HG02759 (cell line): Measurements from ENCODE around the gene CERK.

Experiments used
- ATAC-seq: cut with Tn5 transposase; IDR thresholded peaks from one replicate; pipeline ENCODE4 v1.9.1; 2021; ENCODE audit warnings: mild to moderate bottlenecking, moderate library complexity; ENCODE audit not compliant: unreplicated experiment

CERK gene

DNA sequence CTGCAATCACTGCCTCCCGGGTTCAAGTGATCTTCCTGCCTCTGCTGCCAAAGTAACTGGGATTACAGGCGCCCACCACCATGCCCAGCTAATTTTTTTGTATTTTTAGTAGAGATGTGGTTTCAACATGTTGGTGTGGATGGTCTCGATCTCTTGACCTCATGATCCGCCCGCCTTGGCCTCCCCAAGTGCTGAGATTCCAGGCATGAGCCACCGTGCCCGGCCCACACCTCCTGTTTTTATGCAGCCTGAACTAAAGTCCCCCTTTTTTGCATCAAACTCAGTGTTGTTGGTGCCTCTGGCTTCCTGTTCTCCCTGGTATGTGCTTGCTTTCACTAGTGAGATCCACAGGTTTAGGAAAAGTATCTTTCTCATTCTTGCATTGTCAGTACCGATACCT is 28.6 kb upstream of the CERK start:
- no peak for ATAC-seq

DNA sequence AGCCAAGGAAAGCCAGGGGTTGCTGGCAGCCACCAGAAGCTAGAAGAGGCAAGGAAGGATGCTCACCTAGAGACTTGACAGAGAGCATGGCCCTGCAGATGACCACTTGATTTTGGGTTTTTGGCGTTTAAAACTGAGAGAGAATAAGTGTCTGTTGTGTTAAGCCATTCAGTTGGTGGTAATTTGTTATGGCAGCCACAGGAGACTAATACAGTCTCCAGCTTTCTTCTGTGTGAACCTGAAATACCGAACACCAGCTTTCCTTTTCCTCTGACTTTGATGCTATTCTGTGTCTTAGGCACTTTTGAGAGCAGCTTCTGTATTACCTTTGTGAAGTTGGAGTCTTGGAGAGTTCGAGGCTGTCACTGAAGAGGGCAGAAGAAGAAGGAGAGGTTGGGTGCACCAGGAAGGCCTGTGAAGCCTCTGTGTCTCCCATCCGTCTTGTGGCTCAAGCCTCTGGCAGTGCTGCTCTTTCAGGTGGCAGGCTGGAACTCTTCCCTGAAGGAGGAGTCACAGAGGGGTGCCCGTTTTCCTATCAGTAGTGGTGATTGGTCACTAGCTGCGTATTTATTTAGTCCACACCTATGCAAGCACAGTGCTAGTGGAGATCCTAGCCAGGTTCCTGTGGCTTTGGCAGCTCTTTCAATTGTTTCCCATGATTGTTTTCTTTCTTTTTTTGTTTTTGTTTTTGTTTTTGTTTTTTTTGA is 26.9 kb upstream of the CERK start:
- ATAC-seq = no peak

DNA sequence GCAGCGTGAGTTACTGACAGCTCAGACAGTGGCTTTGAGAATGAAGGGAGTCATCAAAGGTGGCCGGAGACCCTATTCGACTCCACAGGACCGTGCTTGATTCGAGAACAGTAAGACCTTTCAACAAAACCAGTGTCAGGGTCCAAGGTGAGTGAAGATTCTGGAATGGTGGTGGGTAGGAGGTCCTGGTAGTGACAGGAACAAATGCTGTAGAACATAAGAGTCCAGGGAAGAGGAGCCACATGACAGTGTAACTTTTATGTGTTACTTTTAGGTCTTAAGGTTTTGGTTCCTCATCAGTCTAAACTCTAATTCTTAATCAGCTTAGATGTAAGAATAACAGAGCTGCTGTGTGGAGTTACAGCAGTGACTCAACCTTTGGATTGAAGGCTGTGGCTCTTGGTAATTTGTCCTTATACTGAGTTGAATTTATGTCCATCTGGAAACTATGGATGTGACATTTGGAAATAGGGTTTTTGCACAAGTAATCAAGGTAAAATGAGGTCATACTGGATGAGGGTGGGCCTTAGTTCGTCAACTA is 26.2 kb upstream of the CERK start:
- no peak for ATAC-seq

DNA sequence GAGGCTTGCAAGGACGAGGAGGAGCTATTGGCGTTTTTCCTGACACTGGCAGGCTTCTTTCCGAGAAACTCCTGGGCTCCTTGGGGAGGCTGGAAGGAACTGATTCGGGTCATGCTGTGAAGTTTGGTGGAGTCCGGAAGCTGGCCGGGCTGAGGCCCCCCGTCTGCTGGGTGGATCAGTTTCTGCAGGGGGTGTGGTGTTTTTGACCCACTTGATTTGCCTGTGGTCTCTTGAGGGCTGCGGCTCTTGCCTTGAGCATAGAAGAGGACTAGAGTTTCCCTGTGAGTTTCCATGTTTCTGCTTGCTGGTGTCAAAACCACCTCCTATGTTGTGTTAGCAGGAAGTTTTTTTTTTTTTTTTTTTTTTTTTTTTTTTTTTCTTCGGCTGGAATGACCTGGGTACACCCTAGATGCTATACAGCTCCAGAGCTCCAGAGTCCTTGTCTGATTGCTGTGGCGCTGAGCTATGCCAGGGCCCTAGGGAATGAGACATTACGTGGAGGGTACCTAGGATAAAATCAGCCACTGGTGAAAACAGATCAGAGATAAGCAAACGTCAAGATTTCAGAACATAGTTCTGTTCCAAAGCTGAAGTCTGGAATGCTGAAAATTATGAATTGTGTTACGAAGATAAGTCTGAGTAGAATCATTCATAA is 25.1 kb upstream of the CERK start:
- ATAC-seq = peak; percentile 63

GRCh38 chr22:46762238-46763050 is 24.4 kb upstream of the CERK start, which contains the start of gene TBC1D22A:
Gene TBC1D22A (plus strand): TSS chr22:46762650. CDS start chr22:46762787, 137 bp downstream.
- peak; percentile 74 for ATAC-seq

- no peak for ATAC-seq
These were observed 23.6 kb upstream of the CERK start for GRCh38 chr22:46761539-46762237.

- no peak for ATAC-seq
These were observed 23.0 kb upstream of the CERK start for GRCh38 chr22:46761017-46761416.

GRCh38 chr22:46758867-46759290 is 20.8 kb upstream of the CERK start:
- no peak for ATAC-seq

GRCh38 chr22:46758121-46758520 is 20.1 kb upstream of the CERK start:
- no peak for ATAC-seq

DNA sequence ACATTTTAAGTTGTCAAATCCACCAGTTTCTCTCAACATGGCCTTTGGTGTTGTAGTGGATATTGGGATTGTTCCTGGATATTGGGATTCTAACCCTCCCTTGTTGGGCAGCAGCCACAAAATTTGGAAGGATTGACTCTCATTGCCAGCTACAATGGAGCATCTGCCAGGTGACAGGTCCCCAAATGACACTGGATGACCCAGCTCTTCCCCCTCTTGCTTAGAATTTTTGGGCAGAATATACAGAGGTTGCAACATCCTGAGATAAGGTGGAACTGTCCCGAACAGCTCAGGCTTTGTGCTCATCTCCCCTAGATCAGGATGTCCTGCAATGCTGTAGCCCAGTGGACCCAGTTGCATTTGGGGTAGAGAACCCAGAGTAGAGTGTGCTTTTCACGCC is 19.1 kb upstream of the CERK start:
- ATAC-seq = no peak

GRCh38 chr22:46756097-46756496 is 18.0 kb upstream of the CERK start:
- no peak for ATAC-seq

GRCh38 chr22:46755525-46755924 is 17.5 kb upstream of the CERK start:
- ATAC-seq = no peak

GRCh38 chr22:46754826-46755225 is 16.8 kb upstream of the CERK start:
- no peak for ATAC-seq

- ATAC-seq = no peak
These were observed 16.2 kb upstream of the CERK start for GRCh38 chr22:46754110-46754799.

DNA sequence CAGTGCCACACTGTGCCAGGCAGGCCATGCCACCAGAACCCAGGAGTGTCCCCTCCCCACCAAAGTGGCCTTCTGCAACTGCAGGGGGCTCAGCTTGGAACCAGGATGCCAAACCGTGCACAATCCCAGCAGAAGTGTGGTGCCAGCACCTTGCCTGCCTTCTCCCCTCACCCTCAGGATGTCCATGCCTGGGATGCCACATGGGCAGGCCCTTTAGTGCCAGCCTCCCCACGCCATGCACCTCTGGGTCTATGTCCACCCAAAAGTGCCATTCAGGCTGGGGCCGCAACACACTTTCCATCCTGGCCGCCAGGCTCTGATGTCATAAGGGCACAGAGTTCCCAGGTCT is 15.7 kb upstream of the CERK start:
- ATAC-seq = no peak

GRCh38 chr22:46753360-46753759 is 15.3 kb upstream of the CERK start:
- no peak for ATAC-seq

GRCh38 chr22:46752988-46753310 is 14.9 kb upstream of the CERK start:
- no peak for ATAC-seq

GRCh38 chr22:46752286-46752987 is 14.4 kb upstream of the CERK start:
- no peak for ATAC-seq

DNA sequence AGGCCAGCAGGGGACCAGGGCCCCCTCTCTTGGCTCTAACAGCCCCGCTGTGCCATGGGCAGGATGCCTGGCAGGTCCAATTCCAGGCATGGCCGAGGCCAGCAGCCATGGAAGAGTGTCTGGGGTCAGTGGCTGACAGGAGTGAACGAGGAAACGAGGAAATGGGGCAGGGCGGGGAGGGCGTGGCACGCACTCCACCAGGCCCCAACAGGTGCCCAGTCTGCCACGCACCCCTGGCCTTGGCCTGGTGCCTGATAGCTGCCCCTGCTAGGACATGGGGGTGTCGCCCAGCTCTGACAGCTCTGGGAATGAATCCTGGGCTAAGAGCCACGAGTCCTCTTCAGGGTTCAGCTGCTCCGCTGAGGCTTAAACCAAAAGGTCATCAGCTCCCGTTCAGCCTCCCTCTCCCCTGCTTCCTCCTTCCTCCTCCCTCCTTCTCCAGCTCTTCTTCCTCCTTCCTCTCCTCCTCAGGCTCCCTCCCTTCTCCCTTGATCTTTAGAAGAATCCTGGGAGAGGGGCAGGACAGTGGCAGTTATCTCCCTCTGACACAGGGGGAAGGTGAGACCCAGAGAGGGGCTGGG is 12.9 kb upstream of the CERK start:
- no peak for ATAC-seq

DNA sequence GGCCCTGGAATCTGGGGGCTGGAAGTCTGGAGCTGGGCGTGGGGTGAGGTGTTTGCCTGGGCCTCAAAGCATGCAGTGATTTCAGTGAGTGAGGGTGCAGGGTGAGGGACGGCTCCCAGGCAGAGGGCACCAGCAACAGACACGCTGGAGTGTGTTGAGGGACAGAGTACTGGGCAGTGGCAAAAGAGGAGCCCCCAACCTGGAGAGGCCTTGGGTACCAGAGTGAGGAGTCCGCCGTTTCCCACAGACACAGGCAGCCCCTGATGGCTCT is 12.4 kb upstream of the CERK start:
- ATAC-seq = no peak
